Cardiac septum (tissue), 1 donor: Measurements from ENCODE around the gene CIAO2A. TPM values are rescaled to one million over a fixed set of nuclear protein-coding genes. Genes with fewer than 3 reads are reported as not detected.

Source experiments
- DNase-seq: peaks from one replicate; pipeline ENCODE4 v3.0.0-alpha.2; 2020; ENCODE audit warnings: low spot score
- intact Hi-C: fragments of 100-400 bp; cut with DNase I; formaldehyde crosslinking; loops from one replicate; pipeline ENCODE4 v1.14.0; 2022
- total RNA-seq: library from RNA; stranded (reverse); fragmentation: NEBNext Ultra II Directional; extraction: Animal tissue kit (Norgen Biotek cat#: 25700); gene quantifications from one replicate; pipeline ENCODE4 v1.2.1, GENCODE V29; 2021
- donor health status: DM: no; HTN: no; CAD: no.

Gene CIAO2A
- total RNA-seq, 1 donor from 2014 or later, result 46.9 TPM

DNA sequence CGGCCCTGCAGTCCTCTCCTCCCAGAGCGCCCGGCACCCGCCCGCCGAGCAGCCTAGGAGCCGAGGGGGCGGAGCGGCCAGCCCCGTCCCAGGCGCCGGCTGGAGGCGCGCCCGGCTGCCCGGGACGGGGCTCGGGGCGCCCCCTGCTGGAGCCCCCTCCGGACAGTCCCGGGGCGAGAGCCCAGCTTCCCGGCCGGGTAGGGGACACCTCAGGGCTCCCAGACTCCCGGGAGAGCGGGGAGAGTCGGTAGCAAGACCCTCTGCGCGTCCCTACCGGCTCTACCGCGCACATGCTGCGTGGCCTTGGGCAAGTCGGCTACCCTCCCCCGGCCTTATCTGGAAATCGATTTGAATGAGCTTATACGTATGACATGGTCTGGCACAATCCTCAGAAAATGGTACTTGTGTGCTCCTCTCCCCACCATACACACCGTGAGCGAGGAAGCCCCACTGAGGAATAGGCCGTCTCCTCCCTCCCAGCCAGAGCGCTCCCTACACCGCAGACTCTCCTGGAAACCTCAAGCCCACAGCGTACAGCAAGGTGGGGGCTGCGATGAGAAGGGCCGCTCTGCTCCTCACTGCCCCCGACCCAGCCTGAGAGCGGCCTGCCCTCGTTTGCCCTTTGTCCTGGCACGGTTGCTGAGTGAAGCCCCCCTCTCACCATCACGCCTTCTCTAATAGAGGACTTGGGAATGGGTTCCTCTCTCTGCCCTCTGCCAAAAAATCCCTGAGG is 47.1 kb downstream of the CIAO2A start, which contains the start of gene DAPK2:
Gene DAPK2, minus strand, starts transcription at position 65 of the 733 bp plus-strand sequence. CDS start 6,224 bp downstream, outside the sequence.
- intact Hi-C loops, result loop anchor here (5.0 kb wide), 4 partner anchors 99 to 294 kb away; partner anchors contain the start of gene HERC1
- DNase-seq, result peak; percentile 91

GRCh38 chr15:64045774-64046420 is 47.7 kb downstream of the CIAO2A start:
- intact Hi-C loops, result loop anchor here (5.0 kb wide), 4 partner anchors 99 to 294 kb away; partner anchors contain the start of gene HERC1

DNA sequence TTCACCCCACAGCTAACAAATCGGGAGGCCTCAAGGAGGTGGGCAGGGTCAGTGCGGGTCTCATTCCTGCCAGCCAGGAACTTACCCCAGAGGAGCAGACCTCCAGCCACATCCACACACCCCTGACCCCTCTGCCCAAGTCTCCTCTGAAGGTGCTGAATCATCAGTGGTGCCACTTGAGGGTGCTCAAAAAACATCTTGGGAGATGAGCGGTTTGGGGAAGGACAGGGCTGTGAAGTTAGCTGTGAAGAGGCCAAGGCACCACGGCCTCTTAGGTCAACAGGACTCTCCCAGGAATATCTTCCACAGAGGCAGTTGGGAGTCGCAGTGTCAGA is 48.6 kb downstream of the CIAO2A start:
- no peak for DNase-seq
- intact Hi-C loops, result loop anchor here (5.0 kb wide), 4 partner anchors 98 to 293 kb away; partner anchors contain the start of gene HERC1

More at GRCh38 chr15:64045774-64046420, 47.7 kb downstream of the CIAO2A start:
- no peak for DNase-seq

DNA sequence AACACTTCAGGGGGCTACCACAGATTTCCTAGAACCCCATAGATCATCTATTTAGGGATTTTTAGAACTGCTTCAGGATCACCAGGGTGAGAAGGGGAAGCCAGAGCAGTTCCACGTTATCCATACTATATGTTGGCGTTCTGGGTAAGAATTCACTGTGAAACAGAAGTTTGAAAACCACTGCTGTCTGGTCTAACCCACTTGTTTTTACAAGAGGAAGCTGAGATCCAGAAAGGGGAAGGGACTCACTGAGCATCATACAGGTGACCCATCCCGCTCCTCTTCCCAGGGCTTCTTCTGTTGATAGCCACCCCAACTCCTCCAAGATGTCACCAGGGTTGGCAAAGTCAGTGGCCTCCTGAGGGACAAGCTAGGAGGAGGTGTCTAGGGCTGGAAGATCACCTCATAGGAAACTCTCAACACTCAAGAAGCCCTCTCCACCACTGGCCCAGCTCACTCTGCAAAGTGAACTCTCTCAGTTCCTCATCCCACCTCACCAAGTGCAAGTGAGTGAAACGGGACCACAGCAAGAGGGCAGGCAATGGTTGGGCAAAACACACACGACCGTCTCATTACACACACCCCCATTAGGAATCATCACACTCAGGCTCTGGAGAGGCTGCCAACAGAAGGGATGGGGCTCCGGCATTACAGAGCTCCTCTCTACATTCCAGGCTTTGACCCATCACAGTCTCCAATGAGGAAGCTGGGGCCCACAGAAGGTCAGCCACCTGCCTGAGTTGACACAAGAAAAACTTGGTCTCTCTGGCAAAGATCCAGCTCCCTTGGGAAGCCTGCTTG is 49.1 kb downstream of the CIAO2A start:
- intact Hi-C loops, result loop anchor here (5.0 kb wide), 4 partner anchors 97 to 292 kb away; partner anchors contain the start of gene HERC1
- DNase-seq, result no peak

DNA sequence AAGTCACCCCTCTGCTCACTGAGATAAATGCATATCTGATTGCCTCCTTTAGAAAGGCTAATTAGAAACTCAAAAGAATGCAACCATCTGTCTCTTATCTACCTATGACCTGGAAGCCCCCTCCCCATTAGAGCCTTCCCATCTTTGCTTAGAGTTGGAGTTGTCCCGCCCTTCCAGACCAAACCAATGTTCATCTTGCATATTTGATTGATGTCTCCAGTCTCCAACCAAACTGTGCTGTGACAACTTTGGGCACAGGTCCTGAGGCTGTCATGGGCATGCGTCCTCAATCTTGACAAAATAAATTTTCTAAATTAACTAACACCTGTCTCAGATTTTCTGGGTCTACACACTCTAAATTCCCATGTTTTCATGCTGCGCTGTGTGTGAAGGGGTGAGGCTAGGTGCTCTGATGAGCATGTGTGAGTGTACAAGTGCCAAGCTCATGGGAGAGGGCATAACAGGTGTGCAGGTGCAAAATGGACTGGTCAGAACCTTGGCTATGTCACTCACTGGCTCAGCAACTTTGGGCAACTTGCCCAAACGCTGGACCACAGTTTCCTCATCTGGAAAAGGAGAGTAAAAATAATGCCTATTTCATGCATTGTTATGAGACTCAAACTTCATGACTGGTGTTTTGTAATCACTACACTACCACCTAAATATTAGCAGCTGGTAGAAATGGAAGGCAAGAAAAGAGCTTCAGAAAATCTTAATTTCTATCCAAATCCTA is 54.6 kb downstream of the CIAO2A start:
- intact Hi-C loops, result no loop called here
- DNase-seq, result no peak

DNA sequence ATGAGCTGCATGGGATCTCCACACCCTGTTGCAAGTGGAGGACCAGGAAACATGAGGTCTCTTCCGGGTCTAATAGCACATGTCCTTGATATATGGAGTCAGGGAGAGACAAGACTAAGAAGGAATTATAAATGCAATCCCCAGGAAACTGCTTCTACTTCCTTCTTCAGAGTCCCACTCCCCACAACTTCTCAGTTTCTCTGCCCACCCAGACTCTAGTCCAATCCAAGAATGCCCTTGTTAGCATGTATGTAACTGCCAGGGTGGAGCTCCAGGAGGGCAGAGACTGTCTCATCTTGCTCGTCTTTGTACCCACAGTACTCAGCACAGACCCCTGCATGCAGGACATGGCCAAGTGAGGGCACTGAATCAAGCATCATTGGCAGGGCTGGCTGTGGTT is 55.7 kb downstream of the CIAO2A start:
- DNase-seq, result no peak
- intact Hi-C loops, result no loop called here

DNA sequence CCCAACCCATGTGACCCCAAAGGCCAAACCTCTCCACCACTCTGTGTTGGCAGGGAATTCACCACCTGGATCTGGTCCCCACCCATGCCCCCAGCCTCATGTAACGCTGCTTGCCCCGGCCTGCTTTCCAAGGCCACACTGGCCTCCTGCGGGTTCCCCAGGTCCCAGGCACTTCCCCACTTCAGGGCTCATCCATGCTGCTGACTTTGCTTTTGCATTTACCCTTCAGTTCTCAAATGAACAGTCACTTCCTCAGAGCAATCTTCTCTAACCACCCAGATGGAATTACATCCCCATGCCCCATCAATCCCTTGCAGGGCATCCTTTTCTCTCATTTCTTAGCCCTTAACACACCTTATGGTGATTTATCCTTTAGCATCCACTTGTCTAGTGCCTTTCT is 56.5 kb downstream of the CIAO2A start:
- intact Hi-C loops, result no loop called here
- no peak for DNase-seq

GRCh38 chr15:64035525-64035924 is 58.1 kb downstream of the CIAO2A start:
- intact Hi-C loops, result no loop called here
- DNase-seq, result no peak

GRCh38 chr15:64034519-64034918 is 59.1 kb downstream of the CIAO2A start:
- DNase-seq, result no peak
- intact Hi-C loops, result no loop called here

DNA sequence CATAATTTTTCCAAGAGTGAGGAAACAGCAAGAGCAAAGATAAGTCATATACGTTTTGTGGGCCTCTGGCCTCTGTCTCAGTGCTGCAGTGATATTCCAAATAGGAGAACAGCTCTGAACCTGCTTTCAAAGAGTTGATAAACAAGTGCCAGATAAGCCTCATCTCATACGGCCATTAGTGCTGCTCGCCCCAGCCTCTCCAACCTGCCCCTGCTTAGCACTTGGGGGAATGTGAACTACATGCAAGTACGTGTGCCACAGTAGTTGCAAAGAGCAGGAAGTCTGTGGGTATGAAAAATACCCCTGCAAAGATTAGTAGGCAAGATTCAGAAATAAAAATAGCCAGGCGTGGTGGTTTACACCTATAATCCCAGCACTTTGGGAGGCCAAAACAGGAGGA is 61.3 kb downstream of the CIAO2A start:
- intact Hi-C loops, result no loop called here
- no peak for DNase-seq

DNA sequence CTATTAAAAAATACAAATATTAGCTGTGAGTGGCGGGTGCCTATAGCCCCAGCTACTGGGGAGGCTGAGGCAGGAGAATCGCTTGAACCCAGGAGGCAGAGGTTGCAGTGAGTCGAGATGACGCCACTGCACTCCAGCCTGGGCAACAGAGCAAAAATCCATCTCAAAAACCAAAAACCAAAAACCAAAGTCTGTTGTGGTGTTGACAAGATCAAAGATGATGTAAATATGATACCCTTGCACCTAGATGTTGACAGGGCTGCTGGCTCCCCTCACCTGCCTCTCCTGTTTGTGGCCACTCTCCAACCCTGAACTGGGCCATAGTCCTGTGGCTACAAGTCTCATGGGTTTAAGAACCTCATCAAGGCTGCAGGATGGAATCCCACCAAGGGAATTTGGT is 63.5 kb downstream of the CIAO2A start:
- intact Hi-C loops, result no loop called here
- DNase-seq, result no peak

- no peak for DNase-seq
- intact Hi-C loops, result no loop called here
Observed at GRCh38 chr15:64029633-64030032, 64.0 kb downstream of the CIAO2A start.

DNA sequence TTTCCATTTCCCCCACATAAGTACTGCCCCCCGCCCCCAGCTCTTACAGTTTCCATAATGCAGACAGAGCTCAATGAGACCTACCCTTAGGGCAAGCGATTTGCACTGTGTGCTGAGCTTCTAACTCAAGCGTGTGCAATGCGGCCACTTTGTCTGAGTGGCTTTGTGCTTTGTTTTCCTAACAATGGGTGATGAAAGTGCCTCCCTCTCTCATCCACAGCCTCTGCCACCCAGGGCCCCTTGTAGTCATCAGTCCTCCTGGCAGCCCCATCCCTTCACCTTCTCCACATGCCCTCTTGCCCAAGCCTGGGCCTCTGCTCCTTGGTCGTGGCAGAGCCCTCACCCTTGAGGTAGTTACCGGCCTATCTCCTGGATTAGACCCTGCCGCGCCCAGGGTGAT is 64.5 kb downstream of the CIAO2A start:
- DNase-seq, result no peak
- intact Hi-C loops, result no loop called here

DNA sequence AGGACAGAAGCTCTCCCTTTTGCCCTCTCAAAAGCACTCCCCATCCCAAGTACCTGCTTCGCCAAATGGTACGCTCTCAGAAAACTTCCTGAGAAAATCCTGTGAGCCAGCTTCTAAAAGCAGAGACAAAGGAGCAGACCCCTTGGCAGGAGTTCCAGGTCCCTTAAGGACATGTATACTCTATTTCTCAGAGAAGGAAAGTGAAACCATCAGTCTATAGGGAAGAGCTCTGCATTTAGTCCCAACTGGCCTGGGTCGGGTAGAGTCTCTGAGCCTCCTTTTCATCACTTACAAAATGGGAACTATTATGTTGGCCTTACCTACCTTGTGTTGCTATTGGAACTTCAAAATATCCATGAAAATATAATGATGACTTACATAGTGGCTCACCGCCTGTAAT is 67.0 kb downstream of the CIAO2A start:
- intact Hi-C loops, result no loop called here
- no peak for DNase-seq

DNA sequence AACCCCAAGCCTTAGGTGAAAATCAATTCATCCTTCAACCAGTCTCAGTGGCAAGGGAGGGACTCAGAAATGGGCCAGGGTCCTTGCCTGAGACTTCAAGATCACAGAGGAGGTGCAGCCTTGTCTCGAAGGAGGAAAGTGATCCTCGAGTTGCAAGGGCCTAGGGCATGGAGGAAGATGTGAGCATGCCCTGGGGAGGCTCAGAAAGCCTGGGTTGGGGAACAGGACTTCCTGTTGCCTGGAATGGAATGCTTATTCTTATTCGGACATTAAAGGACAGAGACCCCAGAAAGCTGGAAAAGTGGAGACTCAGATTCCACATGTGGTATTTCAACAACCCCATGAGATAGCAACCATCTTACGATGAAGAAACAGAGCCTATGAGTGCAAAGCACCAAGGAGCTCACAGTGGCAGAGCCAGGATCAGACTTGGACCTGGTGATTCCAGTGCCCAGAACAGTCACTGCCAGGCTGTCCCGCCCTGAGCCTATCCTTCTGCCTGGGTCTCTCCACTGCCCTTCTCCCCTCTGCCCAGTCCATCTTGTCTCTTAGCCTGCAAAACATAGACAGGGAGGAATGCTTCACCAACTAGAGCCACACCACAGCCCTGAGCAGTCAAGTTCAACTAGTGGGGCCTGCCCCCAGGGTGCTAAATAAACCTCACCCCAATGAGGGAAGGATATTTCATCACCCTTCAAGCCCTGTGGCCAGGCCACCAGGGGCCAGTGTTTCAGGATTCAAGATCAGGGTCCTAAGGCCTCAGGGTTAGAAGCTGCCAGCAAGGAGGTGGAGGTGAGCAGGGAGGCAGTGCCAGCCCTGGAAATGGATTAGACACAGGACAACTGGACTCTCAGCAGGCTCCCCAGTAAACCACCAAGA is 69.2 kb downstream of the CIAO2A start:
- DNase-seq, result no peak
- intact Hi-C loops, result no loop called here

- intact Hi-C loops, result no loop called here
- DNase-seq, result no peak
Observed at GRCh38 chr15:64023220-64023619, 70.4 kb downstream of the CIAO2A start.

DNA sequence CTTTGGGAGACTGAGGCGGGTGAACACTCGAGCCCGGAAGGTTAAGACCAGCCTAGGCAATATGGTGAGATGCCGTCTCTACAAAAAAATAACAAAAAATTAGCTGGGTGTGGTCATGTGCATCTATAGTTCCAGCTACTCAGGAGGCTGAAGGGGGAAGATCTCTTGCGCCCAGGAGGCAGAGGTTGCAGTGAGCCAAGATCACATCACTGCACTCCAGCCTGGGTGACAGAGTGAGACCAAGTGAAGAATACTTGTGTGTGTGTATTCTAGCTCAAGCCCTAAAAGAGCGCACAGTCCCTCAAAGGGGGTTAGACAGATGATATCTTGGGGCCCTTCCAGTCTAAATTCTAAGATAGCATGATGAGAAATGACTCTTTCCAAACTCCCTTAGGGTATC is 71.1 kb downstream of the CIAO2A start:
- intact Hi-C loops, result no loop called here
- no peak for DNase-seq
